HepG2 (cell line): ENCODE data around the gene TBC1D22A. TPM values are rescaled to one million over a fixed set of nuclear protein-coding genes. Genes with fewer than 3 reads are reported as not detected.

Experiments used
- ATAC-seq: fragments of 200-7000 bp; cut with Tn5 transposase; 3 replicates; pipeline ENCODE4 v1.9.1; 2020; ENCODE audit warnings: mild to moderate bottlenecking, moderate library complexity
- BruUV-seq: library from RNA; stranded (reverse); fragments of 400-500 nt; replicated peaks from 2 replicates; lab custom pipeline; 2021; lab: Mats Ljungman, UMichigan
- CTCF ChIA-PET: fragments of 300-600 bp; formaldehyde crosslinking; extraction: SDS; loops from one replicate; lab custom pipeline; 2021; ENCODE audit warnings: low total read pairs, inconsistent platforms, low intra/inter-chr PET ratio; lab: Yijun Ruan, JAX
- POLR2A ChIA-PET: fragments of 350-600 bp; sonication (Branson Sonifier 250); formaldehyde crosslinking; loops from one replicate; lab custom pipeline; 2020; ENCODE audit warnings: antibody characterized with exemption, inconsistent platforms; lab: Yijun Ruan, JAX
- DNase-seq: peaks from one replicate; pipeline ENCODE4 v3.0.0-alpha.2; 2015; ENCODE audit warnings: low spot score
- FAIRE-seq: peaks from 3 replicates; lab custom pipeline; 2011; peaks lifted over from hg19 to GRCh38; lab: Jason Lieb, UNC
- H2AFZ ChIP-seq: one replicate; pipeline ENCODE4 v1.6.1; 2011; ENCODE audit warnings: low read length, inconsistent platforms
- H3K27ac ChIP-seq: fragments of 300-600 bp; 3 replicates; pipeline ENCODE4 v1.8.0; 2011; ENCODE audit warnings: mixed run types, mild to moderate bottlenecking, mixed read lengths, low read length, inconsistent platforms; ENCODE audit not compliant: insufficient read depth; ENCODE audit errors: extremely low read length
- H3K27me3 ChIP-seq, 2 experiments: fragments of 200-600 bp in 1 of 2; 2 replicates in 1 of 2; 3 replicates in 1 of 2; pipeline versions ENCODE4 v1.6.0 to v1.8.0; 2011; ENCODE audit warnings: low read length in 2 of 2, mild to moderate bottlenecking in 2 of 2, moderate library complexity in 2 of 2, inconsistent platforms in 1 of 2; ENCODE audit not compliant: insufficient read depth in 2 of 2, control insufficient read depth in 1 of 2
- H3K36me3 ChIP-seq, 2 experiments: fragments of 200-600 bp in 1 of 2; replicated peaks in 1 of 2; 2 replicates in 1 of 2; 3 replicates in 1 of 2; pipeline versions ENCODE4 v1.5.1 to v1.8.0; 2011; ENCODE audit warnings: low read length in 2 of 2, inconsistent platforms in 1 of 2; ENCODE audit not compliant: insufficient read depth in 2 of 2, control insufficient read depth in 1 of 2
- H3K4me1 ChIP-seq: 2 replicates; pipeline ENCODE4 v1.5.1; 2012; ENCODE audit warnings: low read length, inconsistent platforms; ENCODE audit not compliant: insufficient read depth
- H3K4me2 ChIP-seq: 2 replicates; pipeline ENCODE4 v1.6.0; 2011; ENCODE audit warnings: low read depth, low read length, inconsistent platforms
- H3K4me3 ChIP-seq, 3 experiments: fragments of 200-600 bp in 1 of 3; sonication (generic), shearing (Covaris generic) in 1 of 3; replicated peaks in 1 of 3; 2 replicates each; pipeline ENCODE4 v1.5.1; 2011 to 2016; ENCODE audit warnings: low read length in 3 of 3, inconsistent platforms in 2 of 3, low read depth in 2 of 3, mild to moderate bottlenecking in 2 of 3, control low read depth in 1 of 3, mixed read lengths in 1 of 3; ENCODE audit not compliant: insufficient read depth in 1 of 3
- H3K79me2 ChIP-seq: one replicate; pipeline ENCODE4 v1.6.1; 2011; ENCODE audit warnings: low read length, inconsistent platforms; ENCODE audit not compliant: insufficient read depth
- H3K9ac ChIP-seq: 2 replicates; pipeline ENCODE4 v1.6.0; 2011; ENCODE audit warnings: mild to moderate bottlenecking, low read depth, low read length, inconsistent platforms; ENCODE audit not compliant: insufficient read depth
- H3K9me3 ChIP-seq: 2 replicates; pipeline ENCODE4 v1.5.1; 2012; ENCODE audit warnings: mild to moderate bottlenecking, low read length
- H4K20me1 ChIP-seq: 2 replicates; pipeline ENCODE4 v1.6.0; 2011; ENCODE audit warnings: inconsistent platforms, mild to moderate bottlenecking, low read length, moderate library complexity; ENCODE audit not compliant: insufficient read depth
- AKNA ChIP-seq: sonication (generic); formaldehyde crosslinking; IDR thresholded peaks from 2 replicates; pipeline ENCODE4 v1.4.0; 2020; ENCODE audit warnings: missing genetic modification reagents, borderline replicate concordance
- IRF1 ChIP-seq: sonication (generic); formaldehyde crosslinking; IDR thresholded peaks from 2 replicates; pipeline ENCODE4 v1.4.0; 2020; ENCODE audit warnings: low read depth, mild to moderate bottlenecking, missing genetic modification reagents
- TBP ChIP-seq: sonication (generic); formaldehyde crosslinking; IDR thresholded peaks from 2 replicates; pipeline ENCODE4 v1.5.0; 2020; ENCODE audit warnings: missing genetic modification reagents
- ZFP41 ChIP-seq: sonication (generic); formaldehyde crosslinking; IDR thresholded peaks from 2 replicates; pipeline ENCODE4 v1.4.0; 2020; ENCODE audit warnings: mild to moderate bottlenecking, missing genetic modification reagents, borderline replicate concordance
- ZNF567 ChIP-seq: sonication (generic); formaldehyde crosslinking; IDR thresholded peaks from 2 replicates; pipeline ENCODE4 v1.8.1; 2023; ENCODE audit warnings: mild to moderate bottlenecking, missing genetic modification reagents, borderline replicate concordance
- ZNF775 ChIP-seq: sonication (generic); formaldehyde crosslinking; IDR thresholded peaks from 2 replicates; pipeline ENCODE4 v1.4.0; 2020; ENCODE audit warnings: missing genetic modification reagents, mild to moderate bottlenecking, moderate library complexity, borderline replicate concordance
- WGBS: methylation state at CpG from one replicate; pipeline ENCODE4 v1.1.6; 2017; ENCODE audit warnings: low lambda C conversion rate; 5-methylcytosine and 5-hydroxymethylcytosine counted together
- in situ Hi-C: cut with HindIII; loops from 2 replicates; pipeline ENCODE4 v1.10.0; 2017; ENCODE audit warnings: low pct_unique_long_range_greater_than_20kb; ENCODE audit not compliant: extremely low pct_ligation_motif_present
- intact Hi-C: fragments of 100-400 bp; cut with micrococcal nuclease; formaldehyde crosslinking; loops from one replicate; pipeline ENCODE4 v1.10.0; 2022; ENCODE audit not compliant: unreplicated experiment
- polyA plus RNA-seq, 8 experiments: library from polyadenylated mRNA; depleted of rRNA in 3 of 8; stranded (reverse) in 7 of 8; unstranded in 1 of 8; fragments of >200 nt; fragmentation: Illumina TruSeq in 4 of 8; extraction: Trizol in 4 of 8; gene quantifications; 2 replicates each; pipeline versions ENCODE4 v1.2.1 to v1.2.3, GENCODE V29; 2011 to 2016; ENCODE audit warnings: low read depth in 4 of 8, missing spikeins in 1 of 8, mixed read lengths in 1 of 8; ENCODE audit not compliant: insufficient read depth in 1 of 8
- total RNA-seq, 5 experiments: library from RNA; depleted of rRNA; stranded (reverse); fragments of >200 nt; fragmentation: Illumina TruSeq; extraction: Trizol; gene quantifications; 2 replicates each; pipeline ENCODE4 v1.2.3, GENCODE V29; 2016; ENCODE audit warnings: low read depth in 1 of 5

The TBC1D22A gene
- total and polyA plus RNA-seq, 2 of the 13 experiments (the other 11 are each of a cell fraction or from before 2014, with no cell fraction given): 17.3 to 18.0 TPM

GRCh38 chr22:47090591-47091245 is 328.3 kb downstream of the TBC1D22A start (continued):
- TF ChIP-seq AKNA (CRISPR knock-in tag) (no peak), ZNF775 (CRISPR knock-in tag) (no peak), ZNF567 (CRISPR knock-in tag) (no peak), TBP (CRISPR knock-in tag) (no peak), ZFP41 (CRISPR knock-in tag) (no peak)
- TF ChIP-seq, all 625 proteins: peak for 0

DNA sequence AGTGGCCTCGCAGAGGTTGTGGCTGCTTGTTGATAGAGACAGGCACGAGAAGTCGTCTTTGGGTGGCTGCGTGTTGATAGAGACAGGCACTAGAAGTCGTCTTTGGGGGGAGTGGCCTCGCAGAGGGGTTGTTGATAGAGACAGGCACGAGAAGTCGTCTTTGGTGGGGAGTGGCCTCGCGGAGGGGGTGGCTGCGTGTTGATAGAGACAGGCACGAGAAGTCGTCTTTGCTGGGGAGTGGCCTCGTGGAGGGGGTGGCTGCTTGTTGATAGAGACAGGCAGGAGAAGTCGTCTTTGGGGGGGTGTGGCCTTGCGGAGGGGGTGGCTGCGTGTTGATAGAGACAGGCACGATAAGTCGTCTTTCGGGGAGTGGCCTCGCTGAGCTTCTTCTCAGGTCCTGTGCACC is 328.8 kb downstream of the TBC1D22A start:
- no peak overlapping the region for H3K9ac ChIP-seq
- CTCF ChIA-PET: no interaction called here

More for the DNA sequence above, 328.8 kb downstream of the TBC1D22A start:
- H3K9me3 ChIP-seq: peaks cover 21% of the 10 kb centered on the region
- intact Hi-C loops: no loop called here
- H3K27me3 ChIP-seq: no peaks in the 10 kb centered on the region
- H2AFZ ChIP-seq: no peak overlapping the region
- in situ Hi-C loops: no loop called here
- no peak overlapping the region for H3K27ac ChIP-seq
- peaks cover 13% of the 10 kb centered on the region for H3K4me1 ChIP-seq
- ATAC-seq (no peak), FAIRE-seq (no peak), DNase-seq (no peak)
- H3K79me2 ChIP-seq: no peaks in the 10 kb centered on the region
- BruUV-seq: no TSS peak
- H3K36me3 ChIP-seq: peaks cover 0 to 1% of the 10 kb centered on the region in 2 experiments; a peak in 1 of 5 replicates
- TF ChIP-seq IRF1 (CRISPR knock-in tag): no peak
- no peak overlapping the region for H3K4me2 ChIP-seq
- H3K4me3 ChIP-seq: no peak overlapping the region
- no peaks in the 10 kb centered on the region for H4K20me1 ChIP-seq
- 97% methylated on average over 21 of the region's 21 CpGs for WGBS
- POLR2A ChIA-PET: no interaction called here
